Neural cell (in vitro differentiated cells): ENCODE measurements around the gene KCNJ3.

Experiments
- EP300 ChIP-seq: fragments of 450-650 bp; conservative IDR thresholded peaks from 2 replicates; pipeline ENCODE4 v1.6.1; 2014; ENCODE audit warnings: antibody characterized with exemption, mild to moderate bottlenecking, moderate library complexity; ENCODE audit not compliant: poor library complexity, severe bottlenecking
- EZH2 ChIP-seq: fragments of 200-600, 300-800 bp; shearing (Covaris generic), sonication (generic); IDR thresholded peaks from 2 replicates; pipeline ENCODE4 v1.6.1; 2014; ENCODE audit warnings: antibody characterized with exemption, low read length, borderline replicate concordance, mild to moderate bottlenecking; ENCODE audit not compliant: insufficient read depth, poor library complexity, severe bottlenecking
- MXI1 ChIP-seq: fragments of 450-650 bp; conservative IDR thresholded peaks from 2 replicates; pipeline ENCODE4 v1.6.1; 2014; ENCODE audit warnings: antibody characterized with exemption, mild to moderate bottlenecking; ENCODE audit not compliant: poor library complexity, severe bottlenecking
- POLR2AphosphoS5 ChIP-seq: IDR thresholded peaks from 2 replicates; pipeline ENCODE4 v1.6.1; 2012
- RAD21 ChIP-seq: fragments of 450-650 bp; conservative IDR thresholded peaks from 2 replicates; pipeline ENCODE4 v1.6.1; 2014; ENCODE audit warnings: antibody characterized with exemption, mild to moderate bottlenecking, moderate library complexity
- SMC3 ChIP-seq: fragments of 450-650 bp; conservative IDR thresholded peaks from 2 replicates; pipeline ENCODE4 v1.6.1; 2014; ENCODE audit warnings: antibody characterized with exemption, mild to moderate bottlenecking, moderate library complexity; ENCODE audit not compliant: poor library complexity
- TAF1 ChIP-seq: IDR thresholded peaks from 2 replicates; pipeline ENCODE4 v1.6.1; 2012; ENCODE audit warnings: low read depth
- TF ChIP-seq, protein P1 (sequence below): fragments of 450-650 bp; IDR thresholded peaks from 2 replicates; pipeline ENCODE4 v1.5.1; 2014; ENCODE audit warnings: antibody characterized with exemption, mild to moderate bottlenecking, moderate library complexity; ENCODE audit not compliant: poor library complexity, severe bottlenecking
- TF ChIP-seq, protein P2 (sequence below): IDR thresholded peaks from 2 replicates; pipeline ENCODE4 v1.6.1; 2012; ENCODE audit warnings: borderline replicate concordance

DNA sequence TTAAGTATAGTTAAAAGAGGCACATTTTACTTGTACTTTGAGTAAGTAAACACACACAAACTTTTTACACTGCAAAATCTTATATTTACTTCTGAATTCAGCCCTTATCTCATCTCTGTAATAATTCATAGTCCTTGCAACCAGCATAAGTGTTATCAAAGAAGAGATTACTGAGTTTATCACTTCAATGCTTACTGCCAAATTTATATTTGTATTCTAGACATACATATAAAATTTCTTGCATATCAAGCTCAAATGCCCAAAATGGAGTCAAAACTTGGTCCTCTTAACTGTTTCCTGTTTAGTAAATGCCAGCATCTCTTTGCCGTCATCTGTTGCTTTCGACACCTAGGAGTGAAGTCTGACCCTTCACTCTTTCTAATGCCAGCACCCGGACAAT is 21.1 kb upstream of the KCNJ3 start:
- TF ChIP-seq, protein P1, sequence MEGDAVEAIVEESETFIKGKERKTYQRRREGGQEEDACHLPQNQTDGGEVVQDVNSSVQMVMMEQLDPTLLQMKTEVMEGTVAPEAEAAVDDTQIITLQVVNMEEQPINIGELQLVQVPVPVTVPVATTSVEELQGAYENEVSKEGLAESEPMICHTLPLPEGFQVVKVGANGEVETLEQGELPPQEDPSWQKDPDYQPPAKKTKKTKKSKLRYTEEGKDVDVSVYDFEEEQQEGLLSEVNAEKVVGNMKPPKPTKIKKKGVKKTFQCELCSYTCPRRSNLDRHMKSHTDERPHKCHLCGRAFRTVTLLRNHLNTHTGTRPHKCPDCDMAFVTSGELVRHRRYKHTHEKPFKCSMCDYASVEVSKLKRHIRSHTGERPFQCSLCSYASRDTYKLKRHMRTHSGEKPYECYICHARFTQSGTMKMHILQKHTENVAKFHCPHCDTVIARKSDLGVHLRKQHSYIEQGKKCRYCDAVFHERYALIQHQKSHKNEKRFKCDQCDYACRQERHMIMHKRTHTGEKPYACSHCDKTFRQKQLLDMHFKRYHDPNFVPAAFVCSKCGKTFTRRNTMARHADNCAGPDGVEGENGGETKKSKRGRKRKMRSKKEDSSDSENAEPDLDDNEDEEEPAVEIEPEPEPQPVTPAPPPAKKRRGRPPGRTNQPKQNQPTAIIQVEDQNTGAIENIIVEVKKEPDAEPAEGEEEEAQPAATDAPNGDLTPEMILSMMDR, result no peak
- TF ChIP-seq, protein P2, sequence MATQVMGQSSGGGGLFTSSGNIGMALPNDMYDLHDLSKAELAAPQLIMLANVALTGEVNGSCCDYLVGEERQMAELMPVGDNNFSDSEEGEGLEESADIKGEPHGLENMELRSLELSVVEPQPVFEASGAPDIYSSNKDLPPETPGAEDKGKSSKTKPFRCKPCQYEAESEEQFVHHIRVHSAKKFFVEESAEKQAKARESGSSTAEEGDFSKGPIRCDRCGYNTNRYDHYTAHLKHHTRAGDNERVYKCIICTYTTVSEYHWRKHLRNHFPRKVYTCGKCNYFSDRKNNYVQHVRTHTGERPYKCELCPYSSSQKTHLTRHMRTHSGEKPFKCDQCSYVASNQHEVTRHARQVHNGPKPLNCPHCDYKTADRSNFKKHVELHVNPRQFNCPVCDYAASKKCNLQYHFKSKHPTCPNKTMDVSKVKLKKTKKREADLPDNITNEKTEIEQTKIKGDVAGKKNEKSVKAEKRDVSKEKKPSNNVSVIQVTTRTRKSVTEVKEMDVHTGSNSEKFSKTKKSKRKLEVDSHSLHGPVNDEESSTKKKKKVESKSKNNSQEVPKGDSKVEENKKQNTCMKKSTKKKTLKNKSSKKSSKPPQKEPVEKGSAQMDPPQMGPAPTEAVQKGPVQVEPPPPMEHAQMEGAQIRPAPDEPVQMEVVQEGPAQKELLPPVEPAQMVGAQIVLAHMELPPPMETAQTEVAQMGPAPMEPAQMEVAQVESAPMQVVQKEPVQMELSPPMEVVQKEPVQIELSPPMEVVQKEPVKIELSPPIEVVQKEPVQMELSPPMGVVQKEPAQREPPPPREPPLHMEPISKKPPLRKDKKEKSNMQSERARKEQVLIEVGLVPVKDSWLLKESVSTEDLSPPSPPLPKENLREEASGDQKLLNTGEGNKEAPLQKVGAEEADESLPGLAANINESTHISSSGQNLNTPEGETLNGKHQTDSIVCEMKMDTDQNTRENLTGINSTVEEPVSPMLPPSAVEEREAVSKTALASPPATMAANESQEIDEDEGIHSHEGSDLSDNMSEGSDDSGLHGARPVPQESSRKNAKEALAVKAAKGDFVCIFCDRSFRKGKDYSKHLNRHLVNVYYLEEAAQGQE, result no peak
- no peak for TF ChIP-seq POLR2AphosphoS5
- no peak for TF ChIP-seq EP300
- TF ChIP-seq TAF1, result no peak
- no peak for TF ChIP-seq EZH2
- no peak for TF ChIP-seq MXI1
- no peak for TF ChIP-seq SMC3
- no peak for TF ChIP-seq RAD21
